Epithelial cell of prostate (primary cell): ENCODE results near the gene AGAP1.

Experiments used
- DNase-seq: peaks from one replicate; pipeline ENCODE4 v3.0.0-alpha.2; 2011; ENCODE audit warnings: low read depth, low spot score
- H3K27ac ChIP-seq: fragments of 450-650 bp; 2 replicates; pipeline ENCODE4 v1.5.1; 2017; ENCODE audit warnings: mild to moderate bottlenecking

Gene AGAP1

DNA sequence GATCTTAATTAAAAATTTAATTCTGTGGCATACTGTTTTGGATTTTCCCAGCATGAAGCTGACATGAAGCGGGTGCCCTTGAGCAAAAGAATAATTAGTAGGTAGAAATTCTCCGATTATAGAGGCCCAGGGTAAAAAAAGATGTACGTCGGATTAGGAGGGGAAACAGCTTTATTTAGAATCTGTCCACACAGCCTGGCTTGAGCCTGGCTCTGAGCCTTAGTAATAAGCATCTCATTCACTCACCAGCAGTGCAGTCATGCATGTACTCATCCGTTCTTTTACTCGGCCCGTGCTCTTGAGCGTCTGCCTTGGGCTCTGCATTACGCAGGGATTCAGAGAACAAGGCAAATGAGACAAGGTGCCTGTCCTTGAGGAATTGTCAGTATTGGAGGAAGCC, 219.3 kb downstream of the AGAP1 start:
- no peak overlapping the region for H3K27ac ChIP-seq
- no peak for DNase-seq

DNA sequence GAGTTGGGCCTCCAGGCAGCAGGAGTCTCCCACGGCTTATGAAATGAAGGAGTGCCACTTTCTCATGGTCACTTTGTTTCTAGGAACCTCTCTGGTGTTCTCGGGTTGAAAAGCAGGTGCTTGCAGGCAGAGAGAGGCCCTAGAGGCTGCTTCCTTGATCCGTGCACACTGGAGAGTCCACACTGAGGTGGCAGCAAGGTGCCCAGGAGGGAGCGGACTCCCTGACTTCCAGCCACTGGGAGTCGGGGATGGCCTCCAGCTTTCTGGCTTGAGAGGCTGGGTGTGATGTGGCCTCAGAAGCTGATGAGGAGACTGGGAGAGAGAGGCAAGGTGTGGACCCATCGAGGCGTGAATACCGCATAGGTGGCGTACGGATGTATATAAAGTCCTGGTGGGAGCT, 221.8 kb downstream of the AGAP1 start:
- H3K27ac ChIP-seq, result no peak overlapping the region
- DNase-seq, result no peak

DNA sequence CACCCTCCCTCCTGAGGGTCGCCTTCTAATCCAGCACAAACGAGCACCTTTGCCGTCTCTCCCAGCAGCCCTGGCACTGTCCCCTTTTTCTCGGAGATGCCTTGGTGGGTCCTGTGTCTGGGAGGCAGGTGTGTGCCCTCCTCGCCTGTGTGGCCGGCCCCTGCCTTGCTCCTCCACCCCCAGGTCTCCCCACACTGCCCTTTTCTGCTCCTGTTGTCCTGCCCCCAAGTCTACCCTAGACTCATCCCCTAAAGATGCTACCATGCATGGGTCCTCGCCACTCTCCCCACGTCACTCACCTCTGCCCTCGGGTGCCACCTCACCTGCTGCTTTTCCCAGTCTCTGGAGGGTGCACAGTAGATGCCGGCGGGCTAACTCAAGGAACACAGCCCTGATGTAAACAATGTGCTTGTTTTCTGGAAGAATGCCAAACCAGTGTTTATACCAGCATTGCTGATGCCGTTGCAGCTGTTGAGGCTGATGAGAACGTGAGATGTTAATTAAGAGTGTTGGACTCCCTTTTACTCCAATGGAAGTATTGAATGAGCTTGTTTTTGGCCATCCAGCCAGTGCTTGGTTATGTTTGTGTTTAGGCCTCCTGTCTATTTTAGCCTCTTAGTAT, 223.1 kb downstream of the AGAP1 start:
- no peak for DNase-seq
- H3K27ac ChIP-seq, result no peak overlapping the region

DNA sequence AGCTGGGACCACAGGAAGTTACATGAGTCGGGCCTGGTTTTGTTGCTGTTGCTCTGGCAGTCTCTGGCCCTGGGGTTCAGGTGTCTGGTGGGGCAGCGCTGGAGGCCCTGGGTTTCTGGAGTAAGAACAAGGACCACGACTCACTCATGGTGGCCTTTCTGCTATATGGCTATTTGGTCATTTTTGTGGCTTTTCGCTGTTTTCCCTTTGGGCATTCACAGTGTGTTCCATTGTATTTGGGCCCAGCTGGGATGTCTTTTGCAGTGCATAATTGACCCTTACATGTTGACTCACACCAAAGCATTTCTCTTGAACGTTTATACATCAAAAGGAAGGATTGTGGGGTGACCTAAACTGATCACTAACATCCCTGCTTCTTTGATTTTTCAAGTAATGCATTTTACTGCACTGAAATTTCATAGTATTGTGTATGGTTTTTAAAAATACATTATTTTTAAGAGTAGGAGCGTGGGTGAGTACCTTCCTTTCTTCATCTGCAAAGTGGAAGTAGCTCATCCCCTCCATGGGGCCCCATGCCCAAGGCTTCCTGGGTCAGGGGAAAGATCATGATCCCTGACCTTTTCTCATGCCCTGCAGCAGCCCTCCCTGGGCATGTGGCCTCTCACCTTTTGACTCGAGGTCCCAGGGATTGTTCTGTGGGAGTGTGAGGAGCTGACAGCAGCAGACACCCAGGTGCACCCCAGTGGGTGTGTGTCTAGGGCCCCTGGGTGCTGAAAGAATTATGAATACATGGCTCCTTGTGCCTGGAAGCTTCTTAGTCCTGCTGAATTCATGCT, 225.5 kb downstream of the AGAP1 start:
- H3K27ac ChIP-seq, result no peak overlapping the region
- DNase-seq, result no peak

DNA sequence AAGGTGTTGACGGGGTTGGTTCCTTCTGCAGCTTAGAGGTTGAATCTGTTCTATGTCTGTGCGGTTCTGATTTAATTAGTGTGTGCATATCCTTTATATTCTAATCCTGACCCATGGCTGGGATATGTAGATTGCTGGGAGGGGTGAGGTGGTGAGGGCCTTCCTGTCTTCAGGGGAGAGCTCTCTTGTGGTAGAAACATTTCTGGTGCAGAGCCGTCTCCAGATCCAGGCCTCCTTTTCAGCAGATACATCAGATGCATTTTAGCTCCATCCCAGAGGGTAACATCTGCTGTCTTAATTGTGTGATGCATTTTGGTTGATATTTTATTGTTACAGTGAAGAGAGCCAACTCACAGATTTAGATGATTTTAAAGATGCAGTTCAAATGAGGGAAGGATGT, 227.8 kb downstream of the AGAP1 start:
- no peak for DNase-seq
- H3K27ac ChIP-seq, result no peak overlapping the region

DNA sequence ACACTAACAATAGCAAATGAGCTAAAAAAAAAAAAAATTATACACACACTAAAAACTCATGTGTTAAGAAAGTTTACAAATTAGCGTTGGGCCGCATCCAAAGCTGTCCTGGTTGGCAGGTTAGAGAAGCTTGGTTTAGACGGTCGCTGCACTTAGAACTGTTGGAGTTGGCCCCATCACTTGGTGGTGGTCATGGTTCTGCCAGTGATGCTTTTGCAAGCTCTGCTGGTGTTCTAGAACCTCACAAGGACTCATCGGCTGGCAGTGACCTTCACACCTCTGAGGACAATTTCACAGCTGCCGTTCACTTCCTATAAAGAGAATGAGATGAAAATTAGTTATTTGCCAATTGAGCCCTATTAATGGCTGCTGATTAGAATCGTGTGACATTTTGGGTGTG, 229.0 kb downstream of the AGAP1 start:
- H3K27ac ChIP-seq, result no peak overlapping the region
- DNase-seq, result no peak

DNA sequence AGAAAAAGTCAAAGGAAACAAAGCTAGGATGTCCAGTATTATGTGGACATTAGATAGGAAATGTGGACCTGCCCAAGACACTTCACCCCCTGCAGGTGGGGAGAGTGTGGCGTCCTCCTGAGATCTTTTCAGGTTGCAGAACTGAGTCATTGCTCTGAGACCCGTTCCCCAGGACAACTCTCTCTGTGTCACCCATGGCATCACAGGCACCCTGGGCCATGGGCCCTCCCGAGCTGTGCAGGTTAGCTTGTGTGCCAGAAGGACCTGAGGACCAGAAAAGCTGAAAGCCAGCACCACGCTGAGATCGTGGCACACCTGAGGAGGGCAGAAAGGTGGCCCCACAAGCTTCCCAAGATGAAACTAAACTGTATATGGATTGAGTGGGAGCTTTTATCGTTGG, 229.5 kb downstream of the AGAP1 start:
- no peak for DNase-seq
- no peak overlapping the region for H3K27ac ChIP-seq

DNA sequence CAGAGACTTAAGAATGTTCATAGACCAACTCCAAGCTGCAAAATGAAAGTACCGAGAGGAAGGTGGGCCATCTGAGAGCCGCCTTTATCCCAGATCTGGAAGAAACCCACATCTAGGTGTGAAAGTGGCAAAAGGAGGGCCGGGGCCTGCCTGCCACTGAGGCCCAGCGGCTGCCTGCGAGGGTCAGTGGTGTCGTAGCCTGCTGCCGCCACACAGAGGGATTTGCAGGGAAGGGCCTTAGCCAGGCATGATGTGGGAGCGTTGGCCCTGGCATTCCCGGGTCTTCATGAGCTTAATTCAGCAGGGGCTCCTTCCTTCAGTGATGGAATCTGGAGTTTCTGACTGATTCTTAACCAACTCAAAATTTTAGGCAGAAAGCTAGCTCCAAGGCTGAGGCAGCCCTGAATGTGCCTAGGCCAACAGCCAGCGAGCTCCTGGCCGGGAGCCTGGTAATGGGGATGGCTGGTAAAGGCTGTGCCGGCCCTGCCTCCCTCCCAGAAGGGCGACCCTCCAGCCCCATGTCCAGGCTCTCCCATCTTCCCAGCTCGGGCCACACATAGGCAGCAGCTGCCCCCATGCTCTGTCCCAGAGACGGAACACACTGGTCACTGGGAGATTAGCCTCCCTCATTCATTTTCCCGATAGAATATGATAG, 230.1 kb downstream of the AGAP1 start:
- DNase-seq, result no peak
- no peak overlapping the region for H3K27ac ChIP-seq

DNA sequence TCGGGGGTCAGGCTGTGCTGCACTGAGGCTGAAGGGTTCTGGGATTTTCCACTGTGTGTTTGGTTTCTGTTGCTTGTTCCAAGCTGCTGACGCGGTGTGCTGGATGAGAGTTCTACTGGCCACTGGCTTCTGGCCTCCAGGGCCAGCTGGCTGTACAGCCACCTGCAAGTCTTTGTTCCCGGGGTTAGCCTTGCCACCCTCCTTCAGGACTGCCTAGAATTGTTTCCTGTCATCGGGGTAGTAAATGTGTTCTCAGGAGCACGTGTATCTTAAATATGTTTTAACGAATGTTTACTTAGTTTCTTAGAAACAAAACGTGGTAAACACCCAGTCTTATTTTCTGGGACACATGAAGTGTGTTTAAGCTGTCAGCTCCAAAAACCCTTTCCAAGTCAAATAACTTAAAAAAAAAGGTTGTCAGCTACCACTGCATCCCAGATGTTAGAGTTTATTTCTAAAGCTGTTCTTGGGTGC, 231.2 kb downstream of the AGAP1 start:
- no peak overlapping the region for H3K27ac ChIP-seq
- DNase-seq, result no peak

DNA sequence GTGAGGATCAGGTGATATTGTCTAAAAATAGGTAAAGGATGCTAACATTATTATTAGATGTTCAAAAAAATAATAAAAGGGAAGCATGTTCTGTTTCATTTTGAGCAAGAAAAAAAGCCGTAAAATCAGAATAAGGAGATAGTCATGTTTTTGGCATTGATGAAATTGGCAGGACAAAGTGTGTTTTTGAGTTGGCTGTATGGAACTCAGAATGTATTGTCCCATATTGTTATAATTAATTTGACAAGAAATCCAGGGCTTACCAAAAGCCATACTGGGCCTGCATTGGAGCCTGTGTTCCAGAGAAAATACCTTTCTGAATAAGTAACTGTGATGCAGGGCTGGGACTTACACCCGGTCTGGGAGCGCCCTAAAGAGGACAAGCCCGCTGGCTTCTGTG, 232.0 kb downstream of the AGAP1 start:
- H3K27ac ChIP-seq, result no peak overlapping the region
- DNase-seq, result no peak

DNA sequence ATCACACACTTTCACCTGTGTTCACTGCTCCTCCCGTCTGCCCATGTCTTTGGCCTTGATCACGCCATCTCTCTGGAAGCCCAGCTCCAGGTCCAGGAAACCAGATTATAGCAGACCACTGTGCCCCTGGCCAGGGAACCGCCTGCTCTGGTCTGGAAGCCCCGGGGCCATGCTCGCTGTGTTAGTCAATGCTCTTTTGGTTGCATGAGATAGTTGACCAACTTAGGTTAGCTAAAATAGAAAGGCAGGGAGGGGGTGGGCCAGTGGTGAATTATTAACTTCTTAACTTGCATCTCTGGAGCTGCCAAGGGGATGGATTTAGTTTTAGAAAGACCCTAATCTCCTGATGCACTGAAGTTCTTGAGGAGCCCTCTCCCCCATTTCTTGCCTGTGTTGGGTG, 232.7 kb downstream of the AGAP1 start:
- DNase-seq, result no peak
- no peak overlapping the region for H3K27ac ChIP-seq

DNA sequence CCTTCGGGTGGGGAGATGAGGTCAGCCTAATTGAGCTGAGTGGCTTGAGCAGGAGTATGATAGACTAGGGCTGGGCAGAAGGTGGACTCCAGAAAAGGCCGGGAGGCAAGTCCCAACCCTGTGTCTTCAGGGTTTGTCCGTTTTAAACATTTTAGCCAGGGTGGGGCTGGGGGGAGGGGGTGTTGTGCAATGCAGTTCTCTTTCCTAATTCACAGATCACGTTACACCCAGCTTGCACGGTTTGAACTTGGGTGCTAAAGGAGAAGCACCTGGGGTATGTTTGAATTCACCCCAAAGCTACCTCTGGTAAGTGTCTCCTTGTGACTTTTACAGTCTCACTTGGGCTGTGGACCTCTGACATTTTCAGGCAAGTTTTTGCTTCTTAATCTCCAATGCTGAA, 233.3 kb downstream of the AGAP1 start:
- H3K27ac ChIP-seq, result no peak overlapping the region
- DNase-seq, result no peak

DNA sequence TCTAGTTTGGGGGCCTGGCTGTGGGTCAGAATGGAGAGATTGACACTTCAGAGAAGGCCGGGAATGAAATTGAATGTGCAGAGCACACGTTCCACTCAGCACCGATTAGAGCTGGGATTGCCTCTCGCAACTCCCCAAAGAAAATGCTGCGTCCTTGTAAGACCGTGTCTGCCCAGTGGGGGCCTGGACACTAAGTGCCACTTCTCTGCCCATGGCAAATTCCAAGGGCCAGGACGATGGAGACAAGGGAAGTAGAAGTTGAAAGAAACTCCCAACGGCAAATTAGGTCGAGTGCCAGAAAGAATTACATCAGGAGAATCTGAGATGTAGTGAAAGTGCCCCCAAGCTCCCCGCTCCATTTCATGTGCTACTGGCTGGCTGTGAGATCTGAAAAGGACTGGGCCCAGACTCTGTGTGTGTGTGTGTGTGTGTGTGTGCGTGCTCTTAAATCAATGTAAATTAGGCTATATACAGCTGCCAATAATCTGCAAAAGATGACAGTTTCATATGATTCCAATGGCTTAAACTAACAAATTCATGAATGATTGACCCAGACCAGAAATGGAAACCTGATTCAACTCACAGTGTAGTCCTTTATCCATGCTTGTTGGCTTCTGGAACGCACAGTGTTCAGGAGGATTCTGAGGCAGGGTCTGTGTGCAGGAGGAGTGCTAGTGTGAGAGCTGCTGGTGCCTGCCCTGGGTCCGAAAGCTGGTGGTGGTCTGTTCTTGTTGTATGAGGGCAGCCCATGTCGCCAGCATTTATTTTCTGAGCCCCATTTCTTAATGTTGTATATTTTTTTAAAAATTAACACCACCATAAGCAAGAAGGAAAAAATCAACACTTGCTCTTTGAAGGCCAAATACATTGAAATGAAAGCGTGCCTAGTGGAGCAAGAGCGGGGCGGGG, 234.3 kb downstream of the AGAP1 start:
- DNase-seq, result no peak
- H3K27ac ChIP-seq, result no peak overlapping the region

DNA sequence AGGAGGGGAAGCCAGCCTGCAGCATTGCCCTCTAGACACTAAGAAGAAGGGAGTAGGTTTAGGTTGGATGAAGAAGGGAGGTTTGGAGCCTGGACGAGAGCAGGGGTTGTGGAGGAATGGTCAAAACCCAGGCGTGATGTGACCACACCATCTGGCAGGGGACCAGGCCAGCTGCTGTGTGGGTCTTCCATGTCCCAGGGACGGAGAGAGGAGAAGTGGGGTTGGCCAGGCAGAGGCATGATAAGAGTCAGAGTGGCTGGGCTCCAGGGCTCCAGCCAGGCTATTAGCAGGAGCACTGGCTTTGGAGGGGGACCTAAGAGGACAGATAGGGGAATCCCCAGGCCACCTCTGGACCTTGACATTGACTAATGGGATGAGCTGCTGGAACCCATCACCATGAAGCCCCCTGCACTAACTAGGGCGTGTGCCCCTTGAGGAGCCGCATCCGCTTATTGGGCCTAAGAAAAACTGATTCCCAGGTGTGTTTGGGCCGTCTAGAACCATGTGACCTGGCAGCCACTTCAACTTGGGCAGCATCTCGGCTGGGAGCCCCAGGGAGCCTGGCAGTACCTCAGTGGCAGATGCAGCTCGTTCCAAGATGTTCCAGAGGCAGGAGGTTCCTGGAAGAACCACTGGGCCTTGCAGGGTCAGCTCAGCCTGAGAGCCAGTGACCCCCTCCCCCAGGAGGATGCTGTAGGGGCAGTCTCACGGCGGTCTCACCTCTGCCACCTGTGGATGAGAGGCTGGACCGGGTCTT, 235.1 kb downstream of the AGAP1 start:
- no peak for DNase-seq
- H3K27ac ChIP-seq, result no peak overlapping the region

DNA sequence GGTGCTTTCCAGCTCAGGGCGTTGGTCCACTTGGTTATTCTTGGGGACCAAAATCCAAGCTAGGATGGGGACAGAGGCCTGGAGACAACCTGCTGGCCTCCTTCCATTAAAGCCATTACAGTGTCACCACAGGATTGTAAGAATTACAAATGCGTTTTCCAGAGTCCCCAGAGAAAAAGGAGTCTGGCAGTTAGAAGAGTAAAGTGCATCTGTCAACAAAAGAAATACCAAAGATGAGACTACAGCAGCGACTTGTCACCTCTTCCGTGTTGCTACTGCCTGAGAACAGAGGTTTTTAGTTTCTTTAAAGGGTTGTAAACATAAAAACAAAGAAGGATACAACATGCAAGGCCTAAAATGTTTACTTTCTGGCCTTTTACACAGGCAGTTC, 235.7 kb downstream of the AGAP1 start:
- DNase-seq, result no peak
- no peak overlapping the region for H3K27ac ChIP-seq

DNA sequence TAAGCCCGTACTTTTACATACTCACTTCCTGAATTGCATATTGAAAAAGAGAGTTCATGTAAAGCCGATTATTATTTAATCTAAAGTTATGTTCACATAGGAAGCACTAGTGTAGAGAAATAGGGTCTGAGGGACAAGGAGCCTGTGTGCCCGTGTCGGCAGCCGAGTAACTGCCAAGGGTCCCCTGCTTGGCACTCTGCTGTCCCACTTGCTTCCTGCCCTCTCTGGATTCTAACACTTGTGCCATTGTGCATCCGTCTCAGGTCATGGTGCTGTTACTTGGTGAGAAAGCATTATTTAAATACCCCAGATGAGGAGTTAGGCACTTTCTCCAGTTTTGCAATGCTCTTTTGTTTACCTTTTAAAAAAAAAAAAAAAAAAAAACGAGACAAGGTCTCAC, 236.3 kb downstream of the AGAP1 start:
- no peak for DNase-seq
- H3K27ac ChIP-seq, result no peak overlapping the region

DNA sequence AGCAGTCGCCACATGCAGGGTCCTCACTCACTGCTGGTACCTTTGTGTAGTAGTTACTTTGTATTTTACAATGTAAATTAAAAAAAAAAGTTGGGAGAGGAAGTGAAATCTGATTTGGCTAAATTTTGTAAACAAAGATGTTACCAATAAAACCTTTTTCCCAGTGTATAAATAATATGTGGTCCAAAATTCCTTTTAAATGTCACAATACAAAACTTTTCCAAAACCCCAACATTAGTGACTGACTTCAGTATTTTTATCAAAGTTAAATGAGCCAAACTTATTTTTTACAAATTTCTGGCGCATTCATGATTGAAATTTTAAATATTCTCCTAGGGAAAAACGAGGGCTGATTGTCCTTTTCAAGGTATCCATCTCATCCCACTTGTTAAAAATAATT, 239.9 kb downstream of the AGAP1 start:
- H3K27ac ChIP-seq, result no peak overlapping the region
- no peak for DNase-seq

DNA sequence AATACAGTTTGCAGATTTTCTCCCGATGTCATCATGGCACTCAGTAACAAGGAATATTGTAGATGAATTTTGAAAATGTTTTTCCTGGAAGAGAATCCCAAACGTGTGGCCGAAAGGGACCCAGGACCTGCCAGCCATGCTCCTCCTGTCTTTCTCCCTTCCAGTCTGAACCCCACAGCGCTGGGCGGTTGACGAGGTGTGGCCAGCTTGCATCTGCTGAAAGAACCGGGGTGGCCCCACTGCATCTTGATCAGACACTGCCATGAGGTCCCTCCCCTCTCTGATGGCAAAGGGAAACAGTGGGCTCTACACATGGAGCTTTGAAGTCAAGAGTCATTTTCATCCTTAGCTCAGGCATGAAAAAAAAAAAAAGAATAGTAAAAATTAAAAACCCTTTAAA, 240.3 kb downstream of the AGAP1 start:
- H3K27ac ChIP-seq, result no peak overlapping the region
- no peak for DNase-seq

DNA sequence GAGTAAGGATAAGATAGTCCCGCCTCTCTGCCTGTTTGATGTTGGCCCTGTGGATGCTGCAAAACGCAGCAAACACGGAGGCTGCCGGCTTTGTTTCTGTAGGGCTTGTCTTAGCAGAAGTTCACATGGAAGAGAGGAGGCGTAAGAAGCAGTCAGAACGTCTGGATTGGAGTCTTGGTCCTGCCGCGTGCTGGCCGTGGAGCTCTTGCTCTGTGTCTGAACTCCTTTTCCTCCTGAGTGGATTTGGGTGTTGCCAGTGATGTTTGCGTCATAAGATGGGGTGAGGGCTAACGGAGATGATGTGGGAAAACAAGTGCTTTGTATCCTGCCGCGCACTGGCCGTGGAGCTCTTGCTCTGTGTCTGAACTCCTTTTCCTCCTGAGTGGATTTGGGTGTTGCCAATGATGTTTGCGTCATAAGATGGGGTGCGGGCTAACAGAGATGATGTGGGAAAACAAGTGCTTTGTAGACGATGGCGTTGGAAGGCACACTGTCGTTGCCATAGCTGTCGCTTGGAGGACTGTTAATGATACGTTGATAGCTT, 240.9 kb downstream of the AGAP1 start:
- no peak overlapping the region for H3K27ac ChIP-seq
- no peak for DNase-seq

DNA sequence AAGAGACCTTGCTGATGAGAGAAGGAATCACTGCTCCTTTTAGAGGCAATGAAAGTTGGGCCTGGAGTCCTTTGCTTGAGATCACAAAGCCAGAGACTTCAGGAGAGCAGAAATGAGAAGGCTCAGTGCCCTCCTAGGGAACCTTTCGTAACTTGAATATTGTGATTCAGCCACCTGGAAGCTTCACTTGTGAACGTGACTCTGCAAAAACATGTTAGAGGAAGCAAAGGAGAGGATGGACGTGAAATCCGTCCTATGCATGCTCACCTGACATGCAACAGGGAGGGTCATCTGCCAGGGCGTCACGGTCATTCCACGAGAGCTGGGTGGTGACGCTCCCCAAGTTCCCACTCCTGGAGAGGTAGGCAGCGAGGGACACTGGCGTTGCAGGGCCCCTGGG, 243.6 kb downstream of the AGAP1 start:
- DNase-seq, result no peak
- no peak overlapping the region for H3K27ac ChIP-seq
